Measurements from ENCODE around the gene SLC9A8. TPM values are rescaled to one million over a fixed set of nuclear protein-coding genes. Genes with fewer than 3 reads are reported as not detected.
"Not testable (repeated sequence)": the region's sequence is repeated elsewhere in the genome, so short reads cannot be mapped to it uniquely, and the experiment has no call there.

Gene SLC9A8
- total RNA-seq, 1 donor from 2014 or later, result 4.8 TPM

DNA sequence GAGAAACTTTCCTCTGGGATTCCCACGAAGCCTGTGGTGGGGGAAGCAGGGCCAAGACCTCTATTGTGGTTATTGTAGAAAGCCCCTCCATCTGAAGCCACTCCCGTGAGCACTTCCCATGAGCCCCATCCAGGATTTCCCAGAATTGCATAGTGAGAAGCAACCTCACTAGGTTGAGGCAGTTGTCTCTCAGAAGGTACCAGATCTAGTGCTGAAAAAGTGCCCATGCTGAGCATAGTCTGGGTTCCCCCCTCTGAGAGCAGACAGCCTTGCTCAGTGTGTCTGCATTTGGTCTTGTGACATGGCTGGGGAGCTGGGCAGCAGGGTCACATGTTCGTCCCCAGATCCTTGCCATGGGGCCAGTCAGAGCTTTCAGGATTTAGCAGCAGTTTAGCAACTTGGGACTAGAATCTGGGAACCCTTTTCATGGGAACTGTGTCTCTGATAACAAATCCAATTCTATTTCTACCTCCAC lies 38.6 kb downstream of the SLC9A8 start:
- no peak for DNase-seq

DNA sequence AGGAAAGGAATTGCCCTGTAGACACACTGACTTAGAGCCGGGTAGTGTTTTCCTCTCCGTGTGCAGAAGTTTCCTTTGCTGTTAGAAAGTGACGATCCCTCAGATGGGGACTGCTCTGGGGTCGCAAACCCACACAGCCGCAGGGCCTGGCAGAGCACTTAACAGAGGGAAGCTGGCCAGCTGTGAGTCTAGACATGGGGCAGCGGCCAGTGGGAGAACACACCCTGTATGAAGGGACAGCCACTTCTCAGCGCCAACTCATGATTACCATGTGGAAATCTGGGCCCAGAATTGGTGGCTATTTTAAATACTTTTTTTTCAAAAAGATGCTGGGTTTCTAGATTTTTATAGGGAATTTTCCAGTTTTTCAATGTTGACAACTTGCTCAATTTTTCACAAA lies 39.4 kb downstream of the SLC9A8 start:
- DNase-seq, result no peak

DNA sequence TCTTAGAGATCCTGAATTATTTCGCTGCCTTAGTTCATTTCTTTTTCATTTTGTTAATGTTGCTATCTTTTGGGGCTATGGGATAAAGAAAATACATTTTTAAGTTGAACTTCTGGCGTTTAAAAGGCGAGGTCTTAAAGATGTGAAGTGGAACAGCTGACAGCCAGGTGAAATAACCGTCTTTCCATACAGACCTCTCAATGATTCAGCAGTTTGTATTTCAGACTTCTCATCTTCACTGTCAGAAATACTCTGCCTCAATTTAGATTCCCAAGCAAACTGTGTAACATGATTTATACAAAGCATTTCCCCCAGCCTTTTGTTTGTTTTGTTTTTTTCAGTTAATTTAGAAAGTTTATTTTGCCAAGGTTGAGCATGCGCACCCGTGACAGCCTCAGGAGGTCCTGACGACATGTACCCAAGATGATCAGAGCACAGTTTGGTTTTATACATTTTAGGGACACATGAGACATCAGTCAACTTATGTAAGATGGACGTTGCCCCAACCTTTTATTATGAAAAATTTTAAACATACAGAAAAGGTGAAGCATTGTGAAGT lies 40.0 kb downstream of the SLC9A8 start:
- no peak for DNase-seq

DNA sequence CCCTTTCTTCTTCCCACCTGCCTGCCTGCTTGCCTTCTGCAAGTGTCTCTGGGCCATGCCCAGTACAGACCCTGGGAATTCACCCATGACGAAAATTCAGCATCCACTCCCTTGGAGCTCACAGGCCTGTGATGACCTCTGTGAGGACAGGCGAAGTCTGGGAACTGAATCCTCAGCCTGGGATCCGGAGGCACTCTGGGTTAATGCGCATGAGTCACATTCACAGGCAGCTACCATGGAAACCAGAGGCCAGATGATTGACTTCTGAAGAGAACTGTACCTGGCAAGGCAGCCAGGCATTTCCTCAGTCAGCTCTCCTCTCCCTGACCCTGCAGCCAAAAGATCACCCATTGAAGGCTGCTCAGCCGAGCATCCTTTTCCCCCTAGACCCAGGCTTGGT lies 41.0 kb downstream of the SLC9A8 start:
- DNase-seq, result no peak

DNA sequence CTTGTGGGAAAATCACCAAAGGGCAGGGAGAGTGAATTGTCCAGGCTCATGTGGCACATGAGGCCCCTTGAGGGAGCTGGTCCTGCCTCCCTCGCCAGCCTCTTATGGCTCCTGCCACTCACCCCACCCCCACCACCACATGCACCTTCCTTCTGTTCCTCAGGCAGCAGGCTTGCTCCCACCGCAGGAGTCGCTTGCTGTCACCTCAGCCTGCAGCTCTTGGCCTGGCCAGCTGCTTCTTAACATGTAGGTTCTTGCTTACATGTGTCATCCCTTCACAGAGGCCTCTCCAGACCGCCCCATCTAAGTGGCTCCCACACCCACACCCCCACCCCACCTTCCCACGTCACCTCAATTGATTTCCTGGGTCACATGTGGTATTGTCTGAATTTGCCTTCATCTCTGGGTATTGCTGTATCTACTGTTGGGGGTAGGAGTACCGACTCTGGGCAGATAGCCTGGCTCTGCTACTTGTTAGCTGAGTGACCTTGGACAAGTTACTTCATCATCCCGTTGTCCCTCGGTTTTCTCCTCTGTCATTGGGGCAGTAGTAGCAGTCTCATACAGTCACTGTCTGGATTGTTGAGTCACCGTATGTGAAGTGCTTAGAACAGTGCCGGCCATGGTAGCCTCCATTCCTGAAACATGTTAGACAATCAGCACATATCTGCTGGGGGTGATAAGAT lies 41.7 kb downstream of the SLC9A8 start:
- DNase-seq, result no peak

DNA sequence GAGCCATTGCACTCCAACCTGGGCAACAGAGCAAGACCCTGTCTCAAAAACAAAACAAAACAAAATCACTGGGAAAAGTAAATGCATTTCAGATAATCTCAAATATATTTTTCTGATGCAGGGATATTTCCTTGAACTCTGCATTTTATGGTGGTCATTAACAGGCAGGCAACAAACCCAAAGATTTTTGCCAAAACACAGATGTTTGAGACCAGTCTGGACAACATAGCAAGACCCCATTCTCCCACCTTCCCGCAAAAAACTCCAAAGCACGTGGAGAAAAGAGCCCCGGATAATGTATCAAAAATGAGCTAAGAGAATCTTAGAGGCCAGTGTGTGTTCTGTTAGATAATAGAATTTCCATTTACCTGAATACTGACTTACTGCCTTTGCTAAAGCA lies 44.3 kb downstream of the SLC9A8 start:
- no peak for DNase-seq

DNA sequence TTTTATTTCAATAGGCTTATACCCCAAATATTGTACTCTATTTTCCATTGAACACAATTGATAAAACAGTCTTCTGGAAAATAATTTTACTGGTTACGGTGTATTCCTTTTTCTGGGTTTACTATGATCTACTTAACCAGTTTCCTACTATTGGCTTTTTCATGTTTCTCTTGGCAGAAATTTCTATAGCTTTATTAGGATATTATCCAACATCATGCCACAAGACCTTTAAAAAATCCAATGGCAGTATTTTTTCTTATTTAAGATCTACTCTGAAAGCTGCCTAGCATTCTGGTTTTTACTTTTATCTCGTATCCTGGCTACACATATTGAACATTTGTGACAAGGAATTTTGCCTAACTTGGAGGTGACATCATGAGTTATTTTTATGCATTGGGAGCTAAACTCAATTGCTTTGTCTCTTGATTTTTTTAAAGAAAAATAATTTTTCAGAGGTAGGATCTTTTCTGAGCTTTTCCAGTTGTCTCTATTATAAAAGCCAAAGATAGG lies 45.5 kb downstream of the SLC9A8 start:
- DNase-seq, result no peak

DNA sequence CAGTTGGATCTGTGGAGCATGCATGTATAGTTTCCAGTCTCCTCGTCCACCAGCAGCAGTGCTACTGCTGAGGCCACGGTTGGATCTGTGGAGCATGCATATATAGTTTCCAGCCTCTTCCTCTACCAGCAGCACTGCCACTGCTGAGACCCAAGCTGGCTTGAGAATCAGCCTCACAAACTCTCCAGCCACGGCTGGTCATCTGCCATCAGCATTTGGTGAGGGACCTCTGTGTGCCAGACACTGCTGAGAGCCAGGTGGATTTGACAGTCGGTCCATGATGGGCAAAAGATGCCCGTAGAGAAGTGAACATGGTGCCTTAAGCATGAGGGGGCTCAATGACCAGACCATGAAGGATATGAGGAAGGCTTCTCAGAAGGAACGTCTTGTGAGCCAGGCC lies 46.4 kb downstream of the SLC9A8 start:
- DNase-seq, result no peak

DNA sequence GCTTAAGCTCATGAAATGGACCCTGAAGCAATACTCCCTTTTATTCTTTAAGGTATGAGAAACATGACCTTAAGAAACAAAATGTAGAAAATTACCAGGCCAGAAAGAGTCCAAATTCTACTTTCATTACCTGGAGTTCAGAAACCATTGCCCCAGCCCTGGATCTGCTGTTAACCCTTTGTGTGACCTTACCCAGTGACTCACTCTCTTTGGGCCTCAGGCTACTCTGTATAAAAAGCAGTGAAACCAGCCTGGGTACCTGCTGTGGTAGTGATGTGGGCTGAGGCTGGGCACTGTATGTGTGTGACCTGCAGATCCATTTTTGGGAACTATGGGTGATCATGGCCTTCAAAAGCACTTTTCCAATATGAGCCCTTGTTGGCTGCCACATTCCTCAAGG lies 47.2 kb downstream of the SLC9A8 start:
- DNase-seq, result no peak

DNA sequence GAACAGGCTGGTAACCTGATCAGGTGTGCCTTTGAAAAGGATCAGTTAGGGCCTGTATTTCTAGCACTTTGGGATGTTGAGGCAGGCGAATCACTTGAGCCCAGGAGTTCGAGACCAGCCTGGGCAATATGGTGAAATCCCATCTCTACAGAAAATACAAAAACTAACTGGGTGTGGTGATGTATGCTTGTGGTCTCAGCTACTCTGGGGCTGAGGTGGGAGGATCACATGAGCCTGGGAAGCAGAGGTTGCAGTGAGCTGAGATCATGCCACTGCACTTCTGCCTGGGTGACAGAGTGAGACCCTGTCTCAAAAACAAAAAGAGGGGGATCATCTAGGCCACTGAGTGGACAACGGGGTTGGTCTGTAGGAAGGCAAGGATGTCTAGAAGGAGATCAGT lies 48.6 kb downstream of the SLC9A8 start:
- not testable (repeated sequence) for DNase-seq

DNA sequence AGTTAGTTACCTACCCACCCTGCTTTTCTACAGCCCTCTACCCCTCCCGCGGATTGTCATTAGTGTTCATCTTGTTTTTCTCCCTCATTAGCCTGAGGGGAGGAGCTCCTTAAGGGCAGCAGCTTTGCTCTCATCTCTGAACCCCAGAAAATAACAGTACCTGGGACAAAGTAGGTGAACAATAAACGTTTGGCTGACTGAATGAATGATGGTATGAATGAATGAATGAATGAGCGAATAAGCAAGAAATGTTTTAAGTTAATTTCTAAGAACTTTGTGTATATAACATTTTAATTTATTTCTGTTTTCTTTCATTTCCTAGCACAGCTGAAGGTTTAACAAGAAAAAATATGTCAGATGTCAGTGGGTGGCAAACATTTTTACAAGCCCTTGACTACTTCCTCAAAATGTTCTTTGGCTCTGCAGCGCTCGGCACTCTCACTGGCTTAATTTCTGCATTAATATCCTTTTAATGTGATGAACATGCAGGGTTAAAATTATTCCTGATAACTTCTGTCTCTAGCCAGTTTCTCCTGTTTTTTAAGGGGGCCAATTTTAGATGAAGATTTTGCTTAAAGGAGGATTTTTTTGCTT lies 50.1 kb downstream of the SLC9A8 start:
- no peak for DNase-seq

DNA sequence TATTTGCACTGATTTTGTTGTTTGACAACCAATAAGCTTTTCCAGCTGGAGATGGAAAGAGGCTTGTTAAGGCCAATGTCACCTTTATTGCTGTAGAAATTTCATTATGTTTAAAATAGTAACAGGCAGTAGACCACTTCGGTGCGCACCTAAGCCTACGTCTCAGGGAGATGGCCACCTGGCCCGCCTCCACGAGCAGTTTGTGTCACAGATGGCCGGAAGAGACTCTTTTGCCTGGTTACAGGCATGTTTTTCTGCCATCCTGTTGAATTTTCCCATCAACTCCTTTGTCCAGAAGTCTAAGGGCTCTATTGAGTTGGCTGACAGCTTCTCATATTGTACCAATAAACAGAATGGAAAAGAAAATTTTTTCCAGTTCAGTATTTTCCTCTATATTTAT lies 51.0 kb downstream of the SLC9A8 start:
- DNase-seq, result no peak

DNA sequence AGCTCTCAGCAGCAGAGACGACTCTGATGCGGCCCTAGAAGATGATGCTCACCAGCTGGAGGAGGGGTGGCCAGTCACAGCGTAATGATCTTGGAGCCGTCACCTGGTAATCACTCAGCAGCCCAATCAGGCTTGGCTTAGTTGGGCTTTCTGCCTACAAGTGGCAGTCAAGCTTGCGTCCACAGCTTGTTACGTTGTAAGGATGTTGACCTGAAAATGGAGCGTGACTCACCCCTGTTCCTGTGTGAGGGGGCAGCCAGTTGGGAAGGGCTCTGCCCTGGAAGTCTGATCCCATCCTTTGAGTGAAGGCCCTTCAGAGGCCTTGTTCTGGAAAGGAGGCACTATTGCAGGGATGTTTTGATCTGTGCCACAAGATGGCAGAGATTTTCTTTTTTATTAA lies 52.9 kb downstream of the SLC9A8 start:
- DNase-seq, result no peak

DNA sequence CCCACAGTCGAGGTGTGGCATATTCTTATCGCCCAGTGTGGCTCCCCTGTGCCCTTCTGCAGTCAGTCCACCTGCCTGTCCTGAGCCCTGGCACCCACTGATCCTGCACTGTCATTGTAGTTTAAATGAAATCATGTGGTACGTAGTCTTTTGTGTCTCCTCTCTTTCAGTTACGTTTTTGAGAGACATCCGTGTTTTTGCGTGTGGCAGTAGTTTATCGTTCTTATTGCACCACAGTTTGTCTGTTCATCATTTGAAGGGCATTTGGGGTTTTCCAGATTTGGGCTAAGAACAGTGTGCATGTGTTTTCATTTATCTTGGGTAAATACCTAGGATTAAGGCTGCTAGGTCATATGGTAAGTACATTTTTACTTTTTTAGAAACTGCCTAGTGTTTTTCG lies 53.4 kb downstream of the SLC9A8 start:
- DNase-seq, result no peak

DNA sequence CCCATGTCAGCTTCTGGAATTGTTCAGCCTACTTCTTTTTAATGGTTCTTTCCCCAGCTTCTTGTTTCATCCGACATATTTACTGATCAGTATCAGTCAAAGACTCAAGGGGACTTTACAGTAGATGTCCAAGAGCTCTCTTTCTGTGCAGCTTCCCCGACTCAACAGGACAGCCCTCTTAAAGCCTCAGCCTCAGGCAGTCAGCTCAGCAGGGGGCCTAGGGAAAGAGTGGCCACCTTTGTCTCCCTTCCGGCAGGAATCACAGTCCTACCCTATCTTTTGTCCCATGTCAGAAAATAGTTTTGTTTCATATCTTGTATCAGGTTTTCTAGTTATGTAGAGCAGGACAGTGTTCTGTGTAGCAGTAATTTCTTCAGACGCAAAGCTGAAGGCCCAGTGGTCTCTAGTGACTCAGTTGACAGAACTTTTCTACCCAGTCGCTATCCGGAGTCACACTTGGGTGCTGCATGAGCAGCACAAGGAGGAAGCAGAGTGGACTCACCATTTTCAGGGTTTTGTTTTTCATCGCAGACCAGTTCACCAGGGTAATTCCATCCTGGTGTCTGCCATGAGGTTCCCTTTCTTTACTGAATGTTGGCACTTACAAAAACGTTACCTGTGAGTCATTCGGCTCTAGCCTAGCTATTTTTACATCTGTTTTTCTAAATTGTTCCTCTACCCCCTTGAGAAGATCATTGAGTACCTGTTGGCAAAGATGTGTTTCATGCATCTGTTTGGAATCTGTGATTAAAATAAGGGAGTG lies 55.0 kb downstream of the SLC9A8 start:
- DNase-seq, result no peak

DNA sequence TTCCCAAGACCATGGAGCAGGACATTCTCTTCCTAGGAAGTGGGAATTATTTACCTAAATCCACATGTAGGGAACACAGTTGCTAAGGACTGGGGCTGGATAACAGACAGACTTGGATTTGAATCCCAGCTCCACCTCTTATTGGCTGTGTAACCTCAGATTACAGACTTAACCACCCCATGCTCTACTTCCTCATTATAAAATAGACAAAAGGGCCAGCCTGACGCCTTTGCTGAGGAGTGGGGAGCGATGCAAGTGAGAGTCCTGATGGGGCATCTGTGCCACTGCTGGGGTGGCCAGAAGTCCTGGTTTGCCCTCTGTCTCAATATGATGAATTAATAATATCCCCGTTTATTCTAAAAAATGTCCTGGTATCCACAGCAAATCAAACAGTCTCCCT lies 55.9 kb downstream of the SLC9A8 start:
- DNase-seq, result no peak

DNA sequence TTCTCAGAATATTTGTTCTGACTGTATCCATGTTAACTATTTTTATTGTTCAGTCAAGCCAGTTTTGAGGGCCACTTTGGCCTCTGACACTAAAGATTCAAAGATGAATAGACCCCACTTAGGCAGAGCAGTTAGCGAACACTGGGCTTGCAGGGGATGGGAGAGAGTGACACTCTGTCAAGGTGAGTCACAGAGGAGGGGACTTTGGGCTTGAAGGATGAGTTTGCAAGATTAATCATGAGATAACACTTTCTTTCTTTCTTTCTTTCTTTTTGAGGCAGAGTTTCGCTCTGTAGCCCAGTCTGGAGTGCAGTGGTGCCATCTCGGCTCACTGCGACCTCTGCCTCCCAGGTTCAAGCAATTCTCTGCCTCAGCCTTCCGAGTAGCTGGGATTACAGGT lies 56.3 kb downstream of the SLC9A8 start:
- DNase-seq, result no peak

DNA sequence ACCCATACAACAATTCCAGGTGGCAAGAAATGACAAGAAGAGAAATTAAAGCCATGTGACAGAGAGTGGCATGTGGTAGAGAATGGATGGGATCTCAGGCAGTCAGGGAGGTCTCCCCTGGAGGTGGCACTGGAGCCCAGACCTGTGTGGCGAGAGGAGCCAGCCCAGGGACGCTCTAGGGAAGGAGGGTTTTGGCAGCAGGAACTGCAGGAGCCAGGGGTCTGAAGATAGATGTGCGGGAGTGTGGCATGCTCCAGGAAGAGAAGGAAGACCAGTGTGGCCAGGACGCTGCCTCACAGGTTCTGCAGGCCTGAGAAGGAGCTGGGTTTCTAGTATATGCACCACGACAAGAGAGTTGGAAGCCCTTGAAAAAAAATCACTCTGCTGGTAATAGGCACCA lies 57.6 kb downstream of the SLC9A8 start:
- no peak for DNase-seq

DNA sequence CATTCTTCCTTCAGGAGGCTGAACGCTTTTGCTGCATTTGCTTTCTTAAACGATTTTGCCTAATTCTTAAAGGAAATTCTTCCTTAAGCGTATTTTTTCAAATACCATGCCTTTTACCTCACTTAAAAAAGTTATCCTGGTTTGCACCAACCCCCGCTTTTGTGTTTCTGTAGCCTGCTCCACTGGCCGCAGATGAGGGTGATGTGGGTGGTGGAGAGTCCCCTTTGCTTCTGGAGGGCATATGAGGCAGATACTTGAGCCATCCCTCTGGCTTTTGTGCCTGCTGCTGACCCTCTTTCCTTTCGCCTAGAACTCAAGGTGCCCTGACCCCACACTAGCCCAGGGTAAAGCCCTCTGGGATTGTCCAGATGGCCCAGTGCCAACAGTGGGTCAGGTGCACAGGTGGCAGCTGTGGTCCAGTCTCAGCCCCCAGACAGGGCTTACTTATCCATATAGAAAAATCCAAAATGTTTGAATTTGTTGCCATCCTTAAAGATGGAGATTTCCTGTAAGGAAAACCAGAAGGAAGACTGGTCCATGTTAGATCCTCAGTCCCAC lies 58.8 kb downstream of the SLC9A8 start:
- no peak for DNase-seq

DNA sequence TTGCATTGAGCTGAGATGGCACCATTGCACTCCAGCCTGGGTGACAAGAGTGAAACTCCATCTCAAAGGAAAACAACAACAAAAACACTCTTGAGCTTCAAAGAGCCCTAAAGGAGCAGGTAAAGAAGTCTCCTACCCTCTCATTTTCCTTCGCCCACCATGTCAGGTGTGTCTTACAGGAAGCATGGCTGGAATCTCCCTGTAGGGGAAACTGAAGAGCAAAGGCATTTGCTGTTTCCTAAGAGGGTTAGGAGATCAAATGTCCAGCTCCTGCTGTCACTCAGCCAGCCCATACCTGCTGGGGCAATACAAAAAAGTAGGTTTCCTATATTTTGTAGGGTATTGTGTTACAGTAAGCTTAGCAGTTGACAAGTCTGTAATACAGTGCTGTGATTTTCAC lies 59.4 kb downstream of the SLC9A8 start:
- no peak for DNase-seq

DNA sequence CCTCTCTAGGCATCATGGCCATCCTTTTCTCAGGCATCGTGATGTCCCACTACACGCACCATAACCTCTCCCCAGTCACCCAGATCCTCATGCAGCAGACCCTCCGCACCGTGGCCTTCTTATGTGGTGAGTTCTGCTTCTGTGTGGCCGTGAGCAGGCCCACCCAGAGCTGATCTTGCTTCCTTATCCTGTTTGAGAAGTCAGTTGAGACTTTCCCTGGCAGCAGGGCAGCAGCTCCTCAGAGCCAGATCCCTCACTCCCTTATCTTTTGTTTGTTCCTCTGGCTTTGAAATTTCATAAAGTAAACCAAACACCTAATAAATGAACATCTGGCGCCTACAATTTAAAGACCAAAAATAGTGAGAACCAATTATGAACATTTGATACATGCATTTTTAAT lies 62.1 kb downstream of the SLC9A8 start:
- no peak for DNase-seq

DNA sequence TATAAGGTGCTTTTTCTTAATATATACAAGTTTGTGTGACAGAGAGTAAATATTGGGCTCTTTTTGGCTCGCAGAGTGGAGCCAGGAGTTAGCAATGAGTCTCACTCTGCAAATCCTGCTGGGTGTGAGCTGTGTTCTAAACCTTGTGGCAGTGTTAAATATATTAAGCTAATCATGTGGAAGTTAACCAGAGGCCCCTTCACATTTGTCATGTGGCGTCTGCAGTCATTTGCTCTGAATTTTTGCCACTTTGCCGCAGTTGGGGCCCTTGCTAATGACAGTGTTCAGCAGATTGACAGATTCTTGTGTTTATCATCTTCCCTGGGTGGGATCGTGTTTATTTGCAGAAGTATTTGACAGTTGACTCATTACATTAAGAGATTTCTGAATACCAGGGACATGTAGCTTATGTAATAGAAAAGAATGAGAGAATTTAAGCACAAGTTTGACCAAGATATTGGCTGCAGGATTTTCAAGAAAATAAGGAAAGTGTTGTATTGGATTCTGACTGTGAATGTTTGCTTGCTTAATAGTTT lies 64.8 kb downstream of the SLC9A8 start:
- no peak for DNase-seq

DNA sequence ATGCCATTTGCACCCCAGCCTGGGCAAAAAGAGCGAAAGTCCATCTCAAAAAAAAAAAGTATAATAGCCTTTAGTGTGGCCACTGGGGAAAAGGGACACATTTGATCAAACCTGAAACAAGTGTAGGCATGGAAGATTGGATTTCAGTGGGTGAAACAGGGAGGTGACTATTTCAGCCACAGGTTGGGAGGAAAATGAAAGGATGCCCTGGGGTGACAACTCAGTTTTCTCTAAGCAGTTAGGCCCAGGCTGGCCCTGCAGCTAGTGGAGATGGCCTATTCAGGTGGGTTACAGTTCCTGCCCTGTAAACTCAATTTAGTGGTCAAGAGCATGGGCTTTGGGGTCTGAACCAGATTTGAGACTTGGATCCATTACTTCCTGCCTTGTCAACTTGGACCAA lies 66.3 kb downstream of the SLC9A8 start:
- DNase-seq, result no peak
